Left renal cortex interstitium (tissue), 4 donors: Measurements from ENCODE around the gene EPC1. TPM values are rescaled to one million over a fixed set of nuclear protein-coding genes. Genes with fewer than 3 reads are reported as not detected.
"Not testable (repeated sequence)": the region's sequence is repeated elsewhere in the genome, so short reads cannot be mapped to it uniquely, and the experiment has no call there.

Experiments
- DNase-seq, 4 donors: peaks; one replicate each; pipeline ENCODE4 v3.0.0-alpha.2; 2013; ENCODE audit warnings: low read depth in 4 of 4, low spot score in 2 of 4, missing footprints in 1 of 4
- polyA plus RNA-seq, 4 donors: library from polyadenylated mRNA; unstranded; fragments of 120-200 nt; gene quantifications; one replicate each; pipeline ENCODE4 v1.2.1, GENCODE V29; 2013; ENCODE audit not compliant: insufficient read length in 4 of 4

Gene EPC1
- polyA plus RNA-seq, 4 donors: 52.5 to 73.5 (median 69.4) TPM

DNA sequence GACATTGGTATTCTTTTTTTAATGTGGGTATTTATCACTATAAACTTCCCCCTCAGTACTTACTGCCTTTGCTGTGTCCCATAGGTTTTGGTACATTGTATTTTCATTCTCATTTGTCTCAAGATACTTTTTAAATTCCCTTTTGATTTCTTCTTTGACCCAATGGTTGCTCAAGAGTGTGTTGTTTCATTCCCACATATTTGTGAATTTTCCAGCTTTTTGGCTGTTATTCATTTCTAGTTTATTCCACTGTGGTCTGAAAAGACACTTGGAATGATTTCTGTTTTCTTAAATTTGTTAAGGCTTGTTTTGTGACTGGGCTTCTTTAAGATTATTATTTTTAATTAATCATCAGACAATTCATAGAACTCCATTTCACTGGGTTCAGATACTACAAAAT, 105.0 kb downstream of the EPC1 start:
- no peak for DNase-seq

DNA sequence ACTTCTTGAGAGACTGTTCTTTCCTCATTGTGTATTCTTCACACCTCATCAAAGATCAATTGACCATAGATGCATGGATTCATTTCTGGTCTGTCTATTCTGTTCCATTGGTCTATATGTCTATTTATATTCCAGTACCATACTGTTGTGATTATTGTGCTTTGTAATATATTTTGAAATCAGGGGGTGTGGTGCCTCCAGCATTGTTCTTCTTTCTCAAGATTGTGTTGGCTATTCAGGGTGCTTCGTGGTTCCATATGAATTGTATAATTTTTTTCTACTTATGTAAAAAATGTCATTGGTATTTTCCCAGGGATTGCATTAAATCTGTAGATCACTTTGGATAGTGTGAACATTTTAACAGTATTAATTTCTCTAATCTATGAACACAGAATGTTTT, 106.5 kb downstream of the EPC1 start:
- no peak for DNase-seq

- DNase-seq: no peak
Observed at GRCh38 chr10:32239769-32240168, 107.2 kb downstream of the EPC1 start.

- DNase-seq: no peak
Observed at GRCh38 chr10:32237644-32238345, 109.2 kb downstream of the EPC1 start.

GRCh38 chr10:32234471-32234870, 112.5 kb downstream of the EPC1 start:
- DNase-seq: no peak

- not testable (repeated sequence) for DNase-seq
Observed at GRCh38 chr10:32233375-32233774, 113.6 kb downstream of the EPC1 start.

- no peak for DNase-seq
Observed at GRCh38 chr10:32232378-32232777, 114.6 kb downstream of the EPC1 start.

DNA sequence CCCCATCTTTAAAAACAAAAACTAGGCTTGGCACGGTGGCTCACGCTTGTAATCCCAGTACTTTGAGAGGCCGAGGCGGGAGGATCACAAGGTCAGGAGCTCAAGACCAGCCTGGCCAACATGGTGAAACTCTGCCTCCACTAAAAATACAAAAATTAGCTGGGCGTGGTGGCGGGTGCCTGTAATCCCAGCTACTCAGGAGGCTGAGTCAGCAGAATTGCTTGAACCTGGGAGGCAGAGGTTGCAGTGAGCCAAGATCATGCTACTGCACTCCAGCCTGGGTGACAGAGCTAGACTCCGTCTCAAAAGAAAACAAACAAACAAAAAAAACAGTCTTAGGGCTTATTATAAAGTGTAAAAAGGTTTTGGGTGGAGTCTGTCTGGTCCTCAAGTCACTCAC, 117.2 kb downstream of the EPC1 start:
- not testable (repeated sequence) for DNase-seq

GRCh38 chr10:32229170-32229569, 117.8 kb downstream of the EPC1 start:
- no peak for DNase-seq

GRCh38 chr10:32227802-32228201, 119.2 kb downstream of the EPC1 start:
- no peak for DNase-seq

DNA sequence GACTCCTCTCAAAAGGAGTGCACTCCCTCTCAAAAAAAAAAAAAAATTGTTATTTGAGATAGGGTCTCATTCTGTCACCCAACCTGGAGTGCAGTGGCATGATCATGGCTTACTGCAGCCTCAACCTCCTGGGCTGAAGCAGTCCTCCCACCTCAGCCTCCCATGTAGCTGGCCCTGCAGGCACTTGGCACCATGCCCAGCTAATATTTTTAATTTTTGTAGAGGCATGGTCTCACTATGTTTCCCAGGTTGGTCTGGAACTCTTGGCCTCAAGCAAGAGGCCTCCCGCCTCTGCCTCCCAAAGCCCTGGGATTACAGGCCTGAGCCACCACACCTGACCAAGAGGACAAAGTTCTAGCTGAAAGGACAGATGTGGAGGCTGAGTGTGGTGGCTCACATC, 120.3 kb downstream of the EPC1 start:
- DNase-seq: no peak

GRCh38 chr10:32225976-32226375, 121.0 kb downstream of the EPC1 start:
- DNase-seq: no peak

- DNase-seq: not testable (repeated sequence)
Observed at GRCh38 chr10:32222376-32222775, 124.6 kb downstream of the EPC1 start.

DNA sequence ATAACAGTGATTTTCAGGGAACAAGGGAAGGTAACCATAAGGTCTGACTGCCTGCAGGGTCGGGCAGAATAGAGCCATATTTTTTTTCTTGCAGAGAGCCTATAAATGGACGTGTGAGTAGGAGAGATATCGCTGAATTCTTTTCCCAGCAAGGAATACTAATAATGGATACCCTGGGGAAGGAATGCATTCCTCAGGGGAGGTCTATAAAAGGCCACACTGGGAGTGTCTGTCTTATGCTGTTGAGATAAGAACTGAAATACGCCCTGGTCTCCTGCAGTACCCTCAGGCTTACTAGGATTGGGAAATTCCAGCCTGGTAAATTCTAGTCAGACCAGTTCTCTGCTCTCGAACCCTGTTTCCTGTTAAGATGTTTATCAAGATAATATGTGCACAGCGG, 127.8 kb downstream of the EPC1 start:
- DNase-seq: not testable (repeated sequence)

- DNase-seq: not testable (repeated sequence)
Observed at GRCh38 chr10:32218206-32219044, 128.5 kb downstream of the EPC1 start.

Other genes starting within 250 kb of the EPC1 start
- gene CCDC7, start 99.0 kb upstream of the EPC1 start, polyA plus RNA-seq: 1 to 10 TPM; 3.5 to 7.1 (median 5.3) TPM